OCI-LY7 (cell line): ENCODE results near the gene SLC22A14.

ENCODE experiments used
- CTCF ChIP-seq: fragments of 200-600 bp; sonication (generic); conservative IDR thresholded peaks from 2 replicates; pipeline ENCODE4 v1.5.1; 2014; ENCODE audit warnings: mild to moderate bottlenecking, antibody characterized with exemption, low read length, moderate library complexity, mixed read lengths
- EZH2phosphoT487 ChIP-seq: fragments of 200-600 bp; sonication (generic); IDR thresholded peaks from 2 replicates; pipeline ENCODE4 v1.6.1; 2018; ENCODE audit warnings: low read depth, borderline replicate concordance, mild to moderate bottlenecking, mixed run types, antibody characterized with exemption, low read length, moderate library complexity, mixed read lengths

- no peak for TF ChIP-seq CTCF
- no peak for TF ChIP-seq EZH2phosphoT487
These were observed 50.1 kb downstream of the SLC22A14 start for GRCh38 chr3:38332201-38332600.
